Astrocyte of the spinal cord (primary cell): ENCODE results near the gene MYO5C.

ENCODE experiments used
- DNase-seq: peaks from one replicate; pipeline ENCODE4 v3.0.0; 2011; ENCODE audit warnings: low read depth, low spot score
- H3K4me3 ChIP-seq: 2 replicates; pipeline ENCODE4 v1.5.1; 2011; ENCODE audit warnings: low read depth, mild to moderate bottlenecking, low read length, moderate library complexity
- CTCF ChIP-seq: IDR thresholded peaks from 2 replicates; pipeline ENCODE4 v1.5.1; 2012; ENCODE audit warnings: low read depth, mild to moderate bottlenecking, low read length, inconsistent platforms
- in situ Hi-C: cut with HindIII; loops from 2 replicates; pipeline ENCODE4 v1.10.0; 2017; ENCODE audit warnings: low sequenced_read_pairs

MYO5C gene

GRCh38 chr15:52328680-52329079, 33.1 kb upstream of the MYO5C start:
- TF ChIP-seq CTCF = no peak
- in situ Hi-C loops = no loop called here
- H3K4me3 ChIP-seq = no peak overlapping the region
- DNase-seq = no peak

GRCh38 chr15:52326756-52327155, 31.2 kb upstream of the MYO5C start:
- no peak for DNase-seq
- no peak overlapping the region for H3K4me3 ChIP-seq

GRCh38 chr15:52324109-52324508, 28.5 kb upstream of the MYO5C start:
- TF ChIP-seq CTCF = no peak
- in situ Hi-C loops = no loop called here
- no peak for DNase-seq
- H3K4me3 ChIP-seq = no peak overlapping the region

More at GRCh38 chr15:52326756-52327155, 31.2 kb upstream of the MYO5C start:
- in situ Hi-C loops = no loop called here
- no peak for TF ChIP-seq CTCF

GRCh38 chr15:52318729-52319500, 23.3 kb upstream of the MYO5C start:
- in situ Hi-C loops = no loop called here
- DNase-seq = no peak
- TF ChIP-seq CTCF = no peak
- H3K4me3 ChIP-seq = no peak overlapping the region

GRCh38 chr15:52317688-52318087, 22.1 kb upstream of the MYO5C start:
- in situ Hi-C loops = no loop called here
- H3K4me3 ChIP-seq = no peak overlapping the region
- no peak for TF ChIP-seq CTCF
- DNase-seq = no peak

- no peak for DNase-seq
- H3K4me3 ChIP-seq = no peak overlapping the region
- in situ Hi-C loops = no loop called here
- no peak for TF ChIP-seq CTCF
These were observed 21.4 kb upstream of the MYO5C start for GRCh38 chr15:52317022-52317421.

- no peak for DNase-seq
- no peak overlapping the region for H3K4me3 ChIP-seq
- TF ChIP-seq CTCF = no peak
- in situ Hi-C loops = no loop called here
These were observed 13.5 kb upstream of the MYO5C start for GRCh38 chr15:52309154-52309548.
